HCT116 (cell line): ENCODE measurements around the gene DNM1L. TPM values are rescaled to one million over a fixed set of nuclear protein-coding genes. Genes with fewer than 3 reads are reported as not detected.

Experiments used
- ATAC-seq: fragments of 200-7000 bp; cut with Tn5 transposase; 2 replicates; pipeline ENCODE4 v1.9.1; 2020; ENCODE audit warnings: mild to moderate bottlenecking, moderate library complexity
- BruUV-seq: library from RNA; stranded (reverse); fragments of 400-500 nt; replicated peaks from 2 replicates; lab custom pipeline; 2021; lab: Mats Ljungman, UMichigan
- CTCF ChIA-PET: fragments of 300-600 bp; sonication (Branson Sonifier 250); formaldehyde crosslinking; loops from one replicate; lab custom pipeline; 2021; ENCODE audit warnings: antibody characterized with exemption; lab: Charles Lee
- POLR2A ChIA-PET: fragments of 300-600, 350-600 bp; sonication (Branson Sonifier 250); formaldehyde crosslinking; loops from one replicate; lab custom pipeline; 2021; ENCODE audit warnings: antibody characterized with exemption; lab: Charles Lee
- RAD21 ChIA-PET, 2 experiments: fragments of 300-600 bp; sonication (Branson Sonifier 250); formaldehyde crosslinking; loops; one replicate each; lab custom pipeline; 2023; ENCODE audit warnings: low total read pairs in 2 of 2; ENCODE audit not compliant: uncharacterized antibody in 2 of 2, unreplicated experiment in 2 of 2, low non-redundant PET in 1 of 2; lab: Charles Lee
- DNase-seq: peaks from one replicate; pipeline ENCODE4 v3.0.0-alpha.2; 2010; ENCODE audit warnings: low read depth, low spot score
- H2AFZ ChIP-seq: fragments of 200-600 bp; shearing (Covaris generic), sonication (generic); 2 replicates; pipeline ENCODE4 v1.6.1; 2017; ENCODE audit warnings: low read depth, mixed run types, mixed read lengths, antibody characterized with exemption, low read length; ENCODE audit not compliant: poor library complexity, severe bottlenecking
- H3K27ac ChIP-seq: 2 replicates; pipeline ENCODE4 v1.5.1; 2012; ENCODE audit warnings: low read depth, low read length
- H3K27me3 ChIP-seq: fragments of 200-600 bp; sonication (generic); 2 replicates; pipeline ENCODE4 v1.6.1; 2016; ENCODE audit warnings: mixed run types, low read length, mixed read lengths; ENCODE audit not compliant: insufficient read depth
- H3K36me3 ChIP-seq, 2 experiments: fragments of 200-500 bp in 1 of 2; fragments of 200-600 bp in 1 of 2; sonication (Bioruptor generic) in 1 of 2; sonication (generic) in 1 of 2; 2 replicates each; pipeline versions ENCODE4 v1.5.1 to v1.6.1; 2014 to 2016; ENCODE audit warnings: low read length in 2 of 2, inconsistent platforms in 1 of 2, mixed read lengths in 1 of 2, mixed run types in 1 of 2; ENCODE audit not compliant: insufficient read depth in 2 of 2, control insufficient read depth in 1 of 2
- H3K4me1 ChIP-seq, 2 experiments: fragments of 200-600 bp in 1 of 2; sonication (generic) in 1 of 2; 2 replicates each; pipeline versions ENCODE4 v1.5.1 to v1.6.1; 2012 to 2017; ENCODE audit warnings: low read length in 2 of 2, inconsistent platforms in 1 of 2, mild to moderate bottlenecking in 1 of 2, mixed read lengths in 1 of 2, mixed run types in 1 of 2, moderate library complexity in 1 of 2; ENCODE audit not compliant: insufficient read depth in 2 of 2, control insufficient read depth in 1 of 2
- H3K4me2 ChIP-seq: fragments of 200-600 bp; sonication (generic); 2 replicates; pipeline ENCODE4 v1.6.1; 2017; ENCODE audit warnings: mixed run types, low read length, mixed read lengths
- H3K4me3 ChIP-seq, 2 experiments: fragments of 200-600 bp in 1 of 2; sonication (generic) in 1 of 2; replicated peaks in 1 of 2; 2 replicates each; pipeline ENCODE4 v1.5.1; 2011 to 2016; ENCODE audit warnings: low read length in 2 of 2, control low read depth in 1 of 2, low read depth in 1 of 2, mild to moderate bottlenecking in 1 of 2, mixed read lengths in 1 of 2, mixed run types in 1 of 2
- H3K79me2 ChIP-seq: fragments of 200-600 bp; sonication (generic); 2 replicates; pipeline ENCODE4 v1.6.1; 2017; ENCODE audit warnings: mild to moderate bottlenecking, mixed run types, low read length, moderate library complexity, mixed read lengths; ENCODE audit not compliant: insufficient read depth
- H3K9ac ChIP-seq: fragments of 200-600 bp; sonication (generic); 2 replicates; pipeline ENCODE4 v1.6.1; 2016; ENCODE audit warnings: low read length, mixed read lengths
- H3K9me2 ChIP-seq: fragments of 200-600 bp; sonication (generic), shearing (Covaris generic); 2 replicates; pipeline ENCODE4 v1.6.1; 2017; ENCODE audit warnings: mixed run types, mild to moderate bottlenecking, moderate library complexity; ENCODE audit not compliant: insufficient read depth
- H3K9me3 ChIP-seq, 2 experiments: fragments of 200-500 bp in 1 of 2; fragments of 200-600 bp in 1 of 2; sonication (Bioruptor generic) in 1 of 2; sonication (generic) in 1 of 2; 2 replicates each; pipeline ENCODE4 v1.6.1; 2014 to 2017; ENCODE audit warnings: low read length in 2 of 2, mixed read lengths in 2 of 2, inconsistent platforms in 1 of 2, low read depth in 1 of 2, mild to moderate bottlenecking in 1 of 2, mixed run types in 1 of 2, moderate library complexity in 1 of 2; ENCODE audit not compliant: control insufficient read depth in 1 of 2, insufficient read depth in 1 of 2
- H4K20me1 ChIP-seq: fragments of 200-600 bp; sonication (generic), shearing (Covaris generic); 2 replicates; pipeline ENCODE4 v1.6.1; 2017; ENCODE audit warnings: mixed run types, mild to moderate bottlenecking, moderate library complexity; ENCODE audit not compliant: insufficient read depth
- CEBPB ChIP-seq: IDR thresholded peaks from 2 replicates; pipeline ENCODE4 v1.6.1; 2012; ENCODE audit warnings: low read depth
- EGR1 ChIP-seq: IDR thresholded peaks from 2 replicates; pipeline ENCODE4 v1.6.1; 2012; ENCODE audit warnings: low read depth
- ELF1 ChIP-seq: IDR thresholded peaks from 2 replicates; pipeline ENCODE4 v1.6.1; 2012; ENCODE audit warnings: low read depth, borderline replicate concordance
- EZH2 ChIP-seq: fragments of 200-600 bp; sonication (generic); IDR thresholded peaks from 2 replicates; pipeline ENCODE4 v1.6.1; 2017; ENCODE audit warnings: antibody characterized with exemption, mixed run types
- EZH2phosphoT487 ChIP-seq: fragments of 200-600 bp; IDR thresholded peaks from 2 replicates; pipeline ENCODE4 v1.6.1; 2018; ENCODE audit warnings: antibody characterized with exemption, borderline replicate concordance
- FOSL1 ChIP-seq: IDR thresholded peaks from 2 replicates; pipeline ENCODE4 v1.6.1; 2012; ENCODE audit warnings: low read depth
- JUND ChIP-seq: IDR thresholded peaks from 2 replicates; pipeline ENCODE4 v1.6.1; 2012
- SRF ChIP-seq: IDR thresholded peaks from 2 replicates; pipeline ENCODE4 v1.6.1; 2012; ENCODE audit warnings: low read depth
- intact Hi-C: fragments of 100-400 bp; cut with micrococcal nuclease; formaldehyde crosslinking; loops from 2 replicates; pipeline ENCODE4 v1.10.0; 2022
- total RNA-seq: library from RNA; stranded (reverse); gene quantifications from one replicate; pipeline ENCODE4 v1.2.1, GENCODE V29; 2021; ENCODE audit not compliant: unreplicated experiment
- TF ChIP-seq, protein P1 (sequence below): IDR thresholded peaks from 2 replicates; pipeline ENCODE4 v1.6.1; 2011; ENCODE audit warnings: mild to moderate bottlenecking, low read length, moderate library complexity; ENCODE audit not compliant: insufficient replicate concordance; ENCODE audit errors: extremely low read depth

Gene DNM1L
- total RNA-seq, 1 experiment from 2014 or later = 69.7 TPM

DNA sequence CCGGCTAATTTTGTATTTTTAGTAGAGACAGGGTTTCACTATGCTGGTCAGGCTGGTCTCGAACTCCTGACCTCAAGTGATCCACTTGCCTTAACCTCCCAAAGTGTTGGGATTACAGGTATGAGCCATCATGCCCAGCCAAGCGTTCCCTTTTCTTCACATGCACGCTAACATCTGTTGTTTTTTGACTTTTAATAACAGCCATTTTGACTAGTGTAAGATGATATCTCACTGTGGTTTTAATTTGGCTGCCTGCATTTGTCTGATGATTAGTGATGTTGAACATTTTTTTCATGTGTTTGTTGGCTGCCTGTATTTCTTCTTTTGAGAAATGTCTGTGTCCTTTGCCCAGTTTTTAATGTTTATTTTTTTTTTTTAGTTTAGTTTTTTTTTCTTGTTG, 86.8 kb downstream of the DNM1L start:
- Histone ChIP-seq H3K79me2 (no peaks in the 10 kb centered on the region), H4K20me1 (no peaks in the 10 kb centered on the region), H3K36me3 (no peaks in the 10 kb centered on the region), H3K9me2 (no peaks in the 10 kb centered on the region), H3K4me3 (no peak overlapping the region), H3K27ac (no peak overlapping the region), H3K9ac (no peak overlapping the region), H3K9me3 (no peaks in the 10 kb centered on the region), H3K4me2 (no peak overlapping the region), H3K27me3 (no peaks in the 10 kb centered on the region), H3K4me1 (no peaks in the 10 kb centered on the region), H2AFZ (no peak overlapping the region)
- ChIA-PET CTCF (interaction anchor here (1.4 kb wide), 1 partner anchor 11 kb away, joined by 4 read pairs; no protein-coding TSS in a partner anchor), POLR2A (no interaction called here), RAD21 (no interaction called here)
- BruUV-seq = no TSS peak
- TF ChIP-seq JUND = no peak
- no peak for TF ChIP-seq EGR1
- no peak for TF ChIP-seq FOSL1
- TF ChIP-seq CEBPB = no peak
- no peak for TF ChIP-seq EZH2
- no peak for TF ChIP-seq ELF1
- TF ChIP-seq, protein P1, sequence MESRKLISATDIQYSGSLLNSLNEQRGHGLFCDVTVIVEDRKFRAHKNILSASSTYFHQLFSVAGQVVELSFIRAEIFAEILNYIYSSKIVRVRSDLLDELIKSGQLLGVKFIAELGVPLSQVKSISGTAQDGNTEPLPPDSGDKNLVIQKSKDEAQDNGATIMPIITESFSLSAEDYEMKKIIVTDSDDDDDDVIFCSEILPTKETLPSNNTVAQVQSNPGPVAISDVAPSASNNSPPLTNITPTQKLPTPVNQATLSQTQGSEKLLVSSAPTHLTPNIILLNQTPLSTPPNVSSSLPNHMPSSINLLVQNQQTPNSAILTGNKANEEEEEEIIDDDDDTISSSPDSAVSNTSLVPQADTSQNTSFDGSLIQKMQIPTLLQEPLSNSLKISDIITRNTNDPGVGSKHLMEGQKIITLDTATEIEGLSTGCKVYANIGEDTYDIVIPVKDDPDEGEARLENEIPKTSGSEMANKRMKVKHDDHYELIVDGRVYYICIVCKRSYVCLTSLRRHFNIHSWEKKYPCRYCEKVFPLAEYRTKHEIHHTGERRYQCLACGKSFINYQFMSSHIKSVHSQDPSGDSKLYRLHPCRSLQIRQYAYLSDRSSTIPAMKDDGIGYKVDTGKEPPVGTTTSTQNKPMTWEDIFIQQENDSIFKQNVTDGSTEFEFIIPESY = no peak
- no peak for TF ChIP-seq SRF
- ATAC-seq = no peak
- intact Hi-C loops = no loop called here
- no peak for DNase-seq

DNA sequence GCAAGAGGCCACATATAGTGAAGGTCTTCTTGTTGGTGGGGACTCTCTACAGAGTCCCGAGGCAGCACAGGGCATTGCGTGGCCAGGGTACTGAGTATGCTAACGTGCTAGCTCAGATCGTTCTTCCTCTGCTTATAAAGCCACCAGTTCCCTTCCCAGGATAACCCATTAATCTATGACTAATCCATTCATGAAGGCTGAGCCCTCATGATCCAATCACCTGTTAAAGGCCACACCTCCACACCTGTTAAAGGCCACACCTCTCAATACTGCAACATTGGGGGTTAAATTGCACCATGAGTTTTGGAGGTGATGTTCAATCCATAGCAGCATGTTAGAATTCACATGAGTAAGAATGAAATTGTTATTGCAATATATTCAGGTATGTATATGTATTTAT, 89.4 kb downstream of the DNM1L start:
- no peaks in the 10 kb centered on the region for H3K36me3 ChIP-seq
- no peak overlapping the region for H3K4me3 ChIP-seq
- no TSS peak for BruUV-seq
- RAD21 ChIA-PET = no interaction called here
- H3K4me1 ChIP-seq = no peaks in the 10 kb centered on the region
- no peaks in the 10 kb centered on the region for H4K20me1 ChIP-seq
- H3K9me2 ChIP-seq = no peaks in the 10 kb centered on the region
- H3K9ac ChIP-seq = no peak overlapping the region
- H2AFZ ChIP-seq = no peak overlapping the region
- POLR2A ChIA-PET = no interaction called here
- H3K27ac ChIP-seq = no peak overlapping the region
- no peak overlapping the region for H3K4me2 ChIP-seq
- H3K9me3 ChIP-seq = no peaks in the 10 kb centered on the region
- H3K79me2 ChIP-seq = no peaks in the 10 kb centered on the region
- ATAC-seq (no peak), DNase-seq (no peak)
- intact Hi-C loops = no loop called here
- H3K27me3 ChIP-seq = no peaks in the 10 kb centered on the region
- CTCF ChIA-PET = interaction anchor here (3.0 kb wide), 1 partner anchor 13 kb away, joined by 11 read pairs; the partner anchor contains the start of gene YARS2
- TF ChIP-seq EZH2phosphoT487 = no peak
